ENCODE results near the gene MED22.

DNA sequence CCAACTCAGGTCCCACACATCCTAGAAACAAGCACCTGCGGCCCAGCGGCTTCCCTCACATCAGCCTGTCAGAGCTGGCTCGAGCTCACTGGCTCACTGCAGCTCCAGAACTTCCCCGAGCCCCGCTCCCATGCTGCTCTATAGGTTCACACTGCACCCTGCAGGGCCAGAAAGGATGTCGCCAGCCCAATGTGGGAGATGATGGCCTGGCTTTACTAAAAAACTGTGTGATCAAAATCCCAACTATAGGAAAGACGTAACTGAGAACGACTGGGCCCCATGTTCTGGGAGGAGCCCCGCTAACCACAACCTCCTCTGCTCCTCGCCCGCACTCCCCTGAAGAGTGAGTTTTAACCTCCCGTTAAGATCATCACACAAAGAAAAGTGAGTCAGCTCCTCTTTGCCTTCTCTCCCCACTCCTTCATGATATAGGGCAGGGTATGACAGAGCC lies 23.4 kb upstream of the MED22 start:
- TF ChIP-seq FOSL1 (IDR thresholded peaks at IDR 0.05; ENCODE audit: low read depth) (no peak), CBX3 (IDR thresholded peaks at IDR 0.05; ENCODE audit: low read depth) (no peak), JUND (IDR thresholded peaks at IDR 0.05) (no peak), POLR2AphosphoS5 (IDR thresholded peaks at IDR 0.05; ENCODE audit: low read depth, low read length) (no peak), POLR2A (IDR thresholded peaks at IDR 0.05; ENCODE audit: borderline replicate concordance, extremely low read depth, insufficient read depth, insufficient read length) (no peak), EZH2phosphoT487 (IDR thresholded peaks at IDR 0.05; ENCODE audit: borderline replicate concordance) (no peak), EZH2 (IDR thresholded peaks at IDR 0.05) (no peak)
- TF ChIP-seq, protein P1, sequence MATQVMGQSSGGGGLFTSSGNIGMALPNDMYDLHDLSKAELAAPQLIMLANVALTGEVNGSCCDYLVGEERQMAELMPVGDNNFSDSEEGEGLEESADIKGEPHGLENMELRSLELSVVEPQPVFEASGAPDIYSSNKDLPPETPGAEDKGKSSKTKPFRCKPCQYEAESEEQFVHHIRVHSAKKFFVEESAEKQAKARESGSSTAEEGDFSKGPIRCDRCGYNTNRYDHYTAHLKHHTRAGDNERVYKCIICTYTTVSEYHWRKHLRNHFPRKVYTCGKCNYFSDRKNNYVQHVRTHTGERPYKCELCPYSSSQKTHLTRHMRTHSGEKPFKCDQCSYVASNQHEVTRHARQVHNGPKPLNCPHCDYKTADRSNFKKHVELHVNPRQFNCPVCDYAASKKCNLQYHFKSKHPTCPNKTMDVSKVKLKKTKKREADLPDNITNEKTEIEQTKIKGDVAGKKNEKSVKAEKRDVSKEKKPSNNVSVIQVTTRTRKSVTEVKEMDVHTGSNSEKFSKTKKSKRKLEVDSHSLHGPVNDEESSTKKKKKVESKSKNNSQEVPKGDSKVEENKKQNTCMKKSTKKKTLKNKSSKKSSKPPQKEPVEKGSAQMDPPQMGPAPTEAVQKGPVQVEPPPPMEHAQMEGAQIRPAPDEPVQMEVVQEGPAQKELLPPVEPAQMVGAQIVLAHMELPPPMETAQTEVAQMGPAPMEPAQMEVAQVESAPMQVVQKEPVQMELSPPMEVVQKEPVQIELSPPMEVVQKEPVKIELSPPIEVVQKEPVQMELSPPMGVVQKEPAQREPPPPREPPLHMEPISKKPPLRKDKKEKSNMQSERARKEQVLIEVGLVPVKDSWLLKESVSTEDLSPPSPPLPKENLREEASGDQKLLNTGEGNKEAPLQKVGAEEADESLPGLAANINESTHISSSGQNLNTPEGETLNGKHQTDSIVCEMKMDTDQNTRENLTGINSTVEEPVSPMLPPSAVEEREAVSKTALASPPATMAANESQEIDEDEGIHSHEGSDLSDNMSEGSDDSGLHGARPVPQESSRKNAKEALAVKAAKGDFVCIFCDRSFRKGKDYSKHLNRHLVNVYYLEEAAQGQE (IDR thresholded peaks at IDR 0.05; ENCODE audit: low read depth), result no peak
- TF ChIP-seq, protein P2, sequence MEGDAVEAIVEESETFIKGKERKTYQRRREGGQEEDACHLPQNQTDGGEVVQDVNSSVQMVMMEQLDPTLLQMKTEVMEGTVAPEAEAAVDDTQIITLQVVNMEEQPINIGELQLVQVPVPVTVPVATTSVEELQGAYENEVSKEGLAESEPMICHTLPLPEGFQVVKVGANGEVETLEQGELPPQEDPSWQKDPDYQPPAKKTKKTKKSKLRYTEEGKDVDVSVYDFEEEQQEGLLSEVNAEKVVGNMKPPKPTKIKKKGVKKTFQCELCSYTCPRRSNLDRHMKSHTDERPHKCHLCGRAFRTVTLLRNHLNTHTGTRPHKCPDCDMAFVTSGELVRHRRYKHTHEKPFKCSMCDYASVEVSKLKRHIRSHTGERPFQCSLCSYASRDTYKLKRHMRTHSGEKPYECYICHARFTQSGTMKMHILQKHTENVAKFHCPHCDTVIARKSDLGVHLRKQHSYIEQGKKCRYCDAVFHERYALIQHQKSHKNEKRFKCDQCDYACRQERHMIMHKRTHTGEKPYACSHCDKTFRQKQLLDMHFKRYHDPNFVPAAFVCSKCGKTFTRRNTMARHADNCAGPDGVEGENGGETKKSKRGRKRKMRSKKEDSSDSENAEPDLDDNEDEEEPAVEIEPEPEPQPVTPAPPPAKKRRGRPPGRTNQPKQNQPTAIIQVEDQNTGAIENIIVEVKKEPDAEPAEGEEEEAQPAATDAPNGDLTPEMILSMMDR (IDR thresholded peaks at IDR 0.05 in 2 of 3, conservative IDR thresholded peaks at IDR 0.05 in 1 of 3; ENCODE audit: borderline replicate concordance in 1 of 3, insufficient read depth in 1 of 3, low read depth in 2 of 3, low read length in 2 of 3), result no peak
- TF ChIP-seq, protein P3, sequence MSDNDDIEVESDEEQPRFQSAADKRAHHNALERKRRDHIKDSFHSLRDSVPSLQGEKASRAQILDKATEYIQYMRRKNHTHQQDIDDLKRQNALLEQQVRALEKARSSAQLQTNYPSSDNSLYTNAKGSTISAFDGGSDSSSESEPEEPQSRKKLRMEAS (IDR thresholded peaks at IDR 0.05), result no peak
- TF ChIP-seq, protein P4, sequence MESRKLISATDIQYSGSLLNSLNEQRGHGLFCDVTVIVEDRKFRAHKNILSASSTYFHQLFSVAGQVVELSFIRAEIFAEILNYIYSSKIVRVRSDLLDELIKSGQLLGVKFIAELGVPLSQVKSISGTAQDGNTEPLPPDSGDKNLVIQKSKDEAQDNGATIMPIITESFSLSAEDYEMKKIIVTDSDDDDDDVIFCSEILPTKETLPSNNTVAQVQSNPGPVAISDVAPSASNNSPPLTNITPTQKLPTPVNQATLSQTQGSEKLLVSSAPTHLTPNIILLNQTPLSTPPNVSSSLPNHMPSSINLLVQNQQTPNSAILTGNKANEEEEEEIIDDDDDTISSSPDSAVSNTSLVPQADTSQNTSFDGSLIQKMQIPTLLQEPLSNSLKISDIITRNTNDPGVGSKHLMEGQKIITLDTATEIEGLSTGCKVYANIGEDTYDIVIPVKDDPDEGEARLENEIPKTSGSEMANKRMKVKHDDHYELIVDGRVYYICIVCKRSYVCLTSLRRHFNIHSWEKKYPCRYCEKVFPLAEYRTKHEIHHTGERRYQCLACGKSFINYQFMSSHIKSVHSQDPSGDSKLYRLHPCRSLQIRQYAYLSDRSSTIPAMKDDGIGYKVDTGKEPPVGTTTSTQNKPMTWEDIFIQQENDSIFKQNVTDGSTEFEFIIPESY (IDR thresholded peaks at IDR 0.05; ENCODE audit: extremely low read depth, insufficient replicate concordance, low read length), result no peak
